NCI-H1694 (cell line): ENCODE data around the gene CSPG4.
"Not testable (repeated sequence)": the region's sequence is repeated elsewhere in the genome, so short reads cannot be mapped to it uniquely, and the experiment has no call there.

Experiments used
- DNase-seq: peaks from one replicate; lab custom pipeline; 2025; lab: John Stamatoyannopoulos, UW

CSPG4 gene

DNA sequence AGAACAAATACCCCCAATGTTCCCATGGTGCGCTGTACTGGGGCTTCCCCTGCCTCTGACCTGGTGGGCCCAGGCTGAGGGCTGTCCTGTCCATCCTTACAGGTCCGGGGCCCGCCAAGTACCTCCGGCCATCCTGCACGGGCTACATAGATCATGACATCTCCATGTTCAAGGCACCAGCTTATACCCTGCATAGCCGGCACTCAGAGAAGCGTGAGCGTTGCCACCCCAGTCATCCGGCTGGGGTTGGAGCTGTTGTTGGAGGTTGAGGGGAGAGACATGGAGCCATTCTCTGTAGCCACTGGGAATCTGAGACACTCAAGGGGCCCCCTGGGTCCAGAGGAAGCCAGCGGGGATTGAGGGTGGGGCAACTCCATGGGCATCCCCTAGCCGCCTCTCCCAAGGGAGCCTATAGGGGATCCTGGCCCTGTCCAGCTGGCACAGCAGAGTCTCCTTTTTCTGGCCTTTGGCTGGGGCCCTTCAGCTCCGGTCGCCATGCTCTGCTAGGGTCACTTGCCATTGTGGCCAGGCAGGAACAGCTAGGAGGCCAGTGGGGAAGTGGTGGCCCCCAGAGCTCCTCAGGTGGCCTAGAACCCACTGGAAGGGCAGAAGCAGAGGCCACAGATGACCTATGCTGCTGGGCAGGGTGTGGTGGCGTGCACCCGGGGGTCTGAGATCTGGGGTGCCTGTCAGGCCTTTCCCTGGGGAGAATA is 12.5 kb upstream of the CSPG4 start:
- DNase-seq, result no peak

DNA sequence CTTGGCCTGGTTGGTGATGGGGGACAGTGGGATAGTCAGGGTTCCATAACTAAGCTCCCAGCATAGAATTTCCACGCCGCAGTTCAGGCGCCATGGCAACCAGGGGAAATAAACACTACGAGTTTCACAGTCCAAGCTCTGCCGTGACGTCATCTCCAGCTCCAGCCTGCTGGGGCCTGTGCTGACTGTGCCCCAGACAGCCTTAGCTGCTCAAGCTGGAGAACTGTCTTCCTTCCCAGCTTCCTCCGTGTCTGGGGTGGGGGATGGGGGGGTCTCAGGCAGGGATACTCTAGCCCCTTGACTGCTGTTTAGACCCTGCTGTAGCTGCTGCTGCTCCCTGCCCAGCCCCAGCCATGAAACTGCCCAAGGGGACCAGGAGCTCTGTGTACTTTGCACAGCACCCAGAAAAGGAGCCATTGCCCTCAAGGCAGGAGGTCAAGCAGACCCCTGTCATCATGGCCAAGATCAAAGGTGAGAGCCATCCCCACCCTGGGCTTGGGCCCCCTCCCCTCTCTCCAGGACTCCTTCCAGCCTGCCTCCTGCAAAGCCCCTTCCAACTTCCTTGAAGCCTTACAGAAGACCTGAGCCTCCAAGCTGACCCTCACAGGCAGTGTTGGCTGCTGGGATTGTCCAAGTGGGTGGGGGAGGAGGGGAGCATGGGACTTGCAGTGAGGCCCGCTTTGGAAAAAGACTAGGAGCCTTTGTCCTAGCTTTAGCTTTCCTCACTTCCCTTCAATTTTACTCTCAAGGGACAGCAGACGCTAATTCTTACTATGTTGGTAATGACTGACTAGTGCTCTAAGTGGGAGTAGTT is 11.4 kb upstream of the CSPG4 start:
- peak; percentile 30 for DNase-seq

DNA sequence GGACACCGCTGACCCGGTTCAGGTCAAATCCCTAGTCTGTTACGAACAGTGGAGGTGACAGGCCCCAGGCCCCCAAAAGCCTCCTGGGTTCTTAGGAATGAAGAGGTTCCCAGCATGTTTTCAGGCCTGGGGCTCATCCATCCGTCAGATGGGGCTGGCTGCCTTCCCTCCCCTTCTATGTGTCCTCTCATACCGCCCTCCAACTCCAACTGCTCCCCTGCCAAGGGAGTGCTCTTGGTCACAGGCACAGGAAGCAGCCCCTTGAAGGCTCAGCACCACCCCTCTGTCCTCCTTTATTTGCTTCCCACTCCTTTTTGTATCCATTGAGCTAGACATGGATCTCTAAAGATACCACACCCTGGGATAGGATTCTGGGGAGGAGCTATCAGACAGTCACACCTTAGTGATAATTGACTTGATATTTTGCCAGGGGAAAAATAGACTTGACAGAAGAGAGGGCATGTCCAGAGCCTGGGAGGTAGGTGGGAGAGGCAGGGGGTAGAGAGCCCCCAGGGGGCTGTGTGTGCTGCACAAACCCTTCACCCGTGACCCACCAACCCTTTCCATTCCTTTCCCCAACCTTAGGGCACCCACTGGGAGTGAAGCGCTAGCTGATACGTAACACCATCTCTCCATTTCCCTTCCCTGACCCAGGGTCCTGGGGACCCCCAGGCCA is 10.7 kb upstream of the CSPG4 start:
- no peak for DNase-seq

DNA sequence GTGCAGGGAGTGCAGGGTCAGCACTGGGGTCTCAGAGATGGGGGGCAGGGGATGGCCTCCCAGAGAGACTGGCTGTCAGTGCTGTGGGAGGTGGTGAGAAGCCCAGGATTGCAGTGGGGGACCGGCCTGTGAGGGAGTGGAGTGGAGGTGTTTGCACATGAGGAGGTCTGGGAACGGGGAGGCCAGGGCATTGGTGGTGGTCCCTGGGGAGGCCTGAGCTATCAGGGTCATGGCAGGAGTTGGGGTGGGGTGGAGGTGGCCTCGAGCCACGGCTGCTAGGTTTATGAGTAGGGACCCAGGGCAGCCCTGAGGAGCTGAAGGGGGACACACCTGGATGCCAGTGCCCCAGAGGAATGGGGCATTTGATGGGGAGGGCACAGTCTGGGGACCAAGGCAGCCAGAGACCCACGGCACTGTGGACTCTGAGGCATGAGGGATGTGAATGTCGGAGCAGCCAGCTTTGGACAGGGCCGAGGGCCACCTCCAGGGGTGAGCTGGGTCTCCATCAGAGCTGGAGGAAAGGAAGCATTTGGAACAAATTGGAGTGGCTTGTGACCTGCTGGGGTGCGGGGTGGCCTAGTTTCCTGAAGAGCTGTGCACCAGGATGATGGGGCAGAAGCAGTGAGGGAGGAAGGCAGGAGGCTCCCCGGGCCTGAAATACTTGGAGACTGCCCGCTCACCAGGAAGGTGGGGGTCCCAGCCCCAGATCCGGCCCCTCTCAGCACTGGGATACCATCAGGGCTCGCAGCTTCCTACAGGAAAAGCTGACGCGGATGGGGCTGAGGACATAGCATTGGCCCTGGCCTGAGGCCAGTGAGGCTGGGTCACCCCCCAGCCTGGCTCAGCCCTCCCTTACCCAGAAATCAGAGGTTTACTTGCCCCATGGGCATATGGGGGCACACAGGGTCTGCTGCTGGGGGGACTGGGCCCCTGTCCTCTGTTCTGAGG is 9.5 kb upstream of the CSPG4 start:
- no peak for DNase-seq

DNA sequence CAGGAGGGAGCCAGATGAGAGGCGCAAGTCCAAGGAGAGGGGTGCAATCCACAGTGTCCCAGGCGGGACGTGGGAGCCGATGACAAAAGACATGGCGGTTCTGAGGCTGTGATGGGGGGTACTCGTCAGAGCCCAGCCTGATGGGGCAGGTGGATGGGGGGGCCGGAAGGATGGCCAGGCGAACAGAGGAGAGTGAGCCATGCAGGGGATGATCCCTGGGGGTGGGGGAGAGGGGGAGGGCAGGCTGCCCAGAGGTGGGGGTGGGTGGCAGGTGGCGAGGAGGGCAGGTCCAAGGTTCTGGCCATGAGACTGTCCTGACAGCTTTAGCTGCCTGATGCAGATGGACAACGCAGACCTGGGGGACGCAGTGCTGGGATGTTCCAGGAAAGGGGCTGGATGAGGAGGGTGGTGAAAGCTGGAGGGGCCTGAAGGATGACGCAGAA is 8.9 kb upstream of the CSPG4 start:
- DNase-seq, result no peak

DNA sequence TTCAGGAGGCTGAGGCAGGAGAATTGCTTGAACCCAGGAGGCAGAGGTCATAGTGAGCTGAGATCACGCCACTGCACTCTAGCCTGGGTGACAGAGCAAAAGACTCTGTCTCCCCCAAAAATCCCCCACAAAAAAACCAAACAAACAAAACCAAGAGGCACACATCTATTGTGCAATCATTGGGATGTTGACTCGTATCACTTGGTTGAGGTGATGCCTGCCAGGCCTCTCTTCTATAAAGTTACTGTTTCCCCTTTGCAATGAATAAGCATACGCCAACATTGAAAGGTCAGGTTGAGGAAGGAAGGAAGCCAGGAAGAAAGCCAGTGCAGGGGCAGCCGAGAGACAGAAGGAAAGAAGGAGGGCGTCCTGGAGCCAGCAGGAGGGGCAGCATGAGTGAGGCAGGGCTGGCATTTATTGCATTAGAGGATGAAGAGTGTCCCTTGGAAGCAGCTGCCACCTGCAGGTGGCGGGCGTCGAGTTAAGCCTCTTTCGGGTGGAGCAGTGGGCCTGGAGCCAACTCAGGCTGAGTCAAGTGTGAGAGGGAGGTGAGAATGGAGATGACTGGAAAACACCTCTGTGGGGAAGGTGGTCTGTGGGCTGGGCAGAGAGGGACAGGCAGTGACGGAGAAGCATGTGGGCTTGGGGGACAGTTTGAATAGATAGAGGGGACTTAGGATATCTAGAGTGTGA is 8.3 kb upstream of the CSPG4 start:
- DNase-seq, result peak; percentile 42

DNA sequence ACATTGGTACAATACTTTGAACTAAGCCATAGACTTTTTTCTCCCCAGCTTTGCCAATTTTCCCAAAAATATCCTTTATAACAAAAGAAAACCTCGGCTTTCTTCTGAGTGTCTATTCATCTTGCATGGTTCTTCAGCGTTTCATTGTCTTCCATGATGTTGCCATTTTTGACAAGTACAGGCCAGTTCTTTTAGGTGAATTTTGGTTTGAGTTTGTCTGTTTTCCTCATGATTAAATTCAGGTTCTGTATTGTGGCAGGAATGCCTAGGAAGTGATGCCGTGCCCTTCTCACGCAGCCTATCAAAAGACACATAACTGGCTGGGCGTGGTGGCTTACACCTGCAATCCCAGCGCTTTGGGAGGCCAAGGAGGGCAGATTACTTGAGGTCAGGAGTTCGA is 7.6 kb upstream of the CSPG4 start:
- no peak for DNase-seq

DNA sequence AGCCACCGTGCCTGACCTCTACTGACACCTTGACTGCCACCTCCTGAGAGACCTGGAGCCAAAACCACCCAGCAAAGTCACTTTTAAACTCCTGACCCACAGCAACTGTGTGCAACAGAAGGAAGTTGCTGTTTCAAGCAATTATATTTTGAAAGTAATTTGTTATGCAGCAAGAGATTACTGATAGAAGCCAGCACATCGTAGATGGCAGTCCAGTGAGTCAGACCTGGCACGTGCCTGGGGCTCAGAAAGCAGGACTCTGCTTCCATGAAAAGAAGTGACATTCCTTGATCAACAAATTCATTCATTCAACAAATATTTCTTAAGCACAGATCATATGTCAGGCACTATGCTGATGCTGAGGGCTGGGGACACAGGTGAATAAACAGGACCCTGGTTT is 5.7 kb upstream of the CSPG4 start:
- DNase-seq, result no peak

DNA sequence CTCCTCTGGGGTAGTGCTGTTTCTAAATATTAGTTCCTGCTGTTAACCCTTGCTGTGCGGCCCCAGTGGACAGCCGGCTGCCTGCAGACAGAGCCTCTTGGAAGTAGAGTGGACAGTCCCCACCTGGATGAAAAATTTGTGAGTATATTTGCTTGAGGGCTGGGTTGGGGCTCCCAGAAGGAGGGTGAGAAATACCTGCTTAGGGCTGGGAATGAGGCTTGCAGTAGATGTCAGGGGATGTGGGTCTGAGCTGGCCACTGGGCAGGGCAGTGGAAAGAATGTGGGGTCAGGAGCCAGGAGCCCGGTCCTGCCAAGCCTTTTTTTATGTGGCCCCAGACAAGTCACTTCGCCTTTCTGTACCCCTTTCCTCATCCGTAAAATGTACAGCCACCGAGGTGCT is 4.4 kb upstream of the CSPG4 start:
- not testable (repeated sequence) for DNase-seq

DNA sequence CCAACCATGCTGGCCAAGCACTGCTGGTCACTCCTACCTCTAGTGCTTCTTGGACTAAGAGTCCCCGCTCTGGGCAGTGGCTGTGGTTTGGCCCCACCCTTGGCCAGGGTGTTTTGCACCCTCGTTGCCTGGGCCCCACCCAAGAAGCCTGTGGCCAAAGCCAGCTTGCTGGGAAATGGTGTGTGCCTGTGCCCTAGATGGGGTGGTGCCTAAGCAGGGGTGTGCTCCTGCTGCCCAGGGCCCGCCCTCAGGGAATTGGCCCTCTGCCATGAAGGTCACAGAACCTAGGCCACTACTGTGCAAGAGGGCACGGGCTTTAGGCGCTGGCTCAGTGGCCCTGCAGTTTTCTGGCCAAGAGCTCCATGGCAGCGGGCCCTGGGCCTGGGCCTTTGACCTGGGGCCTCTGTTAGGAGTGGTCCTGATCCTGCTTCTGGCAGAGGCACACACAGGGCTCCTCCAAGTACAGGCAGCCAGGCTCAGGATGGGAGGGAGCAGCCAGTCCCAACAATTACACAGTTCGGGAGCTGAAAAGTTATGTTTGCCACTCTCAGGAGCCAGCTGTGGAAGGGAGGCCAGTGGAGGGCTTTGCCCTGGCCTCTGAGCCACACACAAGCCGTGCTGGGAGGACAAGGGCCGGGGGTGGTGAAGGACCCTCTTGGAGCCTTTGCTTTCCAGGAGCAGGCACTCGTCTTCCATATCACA is 3.8 kb upstream of the CSPG4 start:
- DNase-seq, result not testable (repeated sequence)

DNA sequence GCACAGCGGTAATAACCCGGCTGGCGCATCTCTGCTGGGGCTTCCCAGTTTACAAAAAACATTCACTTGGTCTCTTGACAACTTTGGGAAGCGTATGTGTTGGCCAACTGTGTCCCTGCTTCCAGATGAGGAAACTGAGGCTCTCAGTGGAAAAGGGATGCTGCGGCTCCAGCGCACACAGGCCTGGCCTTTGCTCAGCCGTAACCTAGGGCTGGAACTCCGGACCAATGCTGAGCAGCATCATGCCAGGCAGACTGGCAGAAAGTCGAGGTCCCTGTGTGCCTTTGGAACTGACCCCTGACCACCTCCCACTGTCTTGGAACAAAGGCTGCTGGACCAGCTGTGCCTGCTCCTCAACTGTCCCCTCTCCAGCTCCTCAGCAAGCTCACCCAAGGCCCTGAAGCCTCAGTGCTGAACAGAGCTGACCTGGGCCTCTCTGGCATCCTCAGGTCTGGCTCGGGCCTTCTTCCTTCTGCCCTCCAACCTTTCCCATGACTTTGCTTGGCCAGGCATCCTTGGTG is 2.7 kb upstream of the CSPG4 start:
- not testable (repeated sequence) for DNase-seq

DNA sequence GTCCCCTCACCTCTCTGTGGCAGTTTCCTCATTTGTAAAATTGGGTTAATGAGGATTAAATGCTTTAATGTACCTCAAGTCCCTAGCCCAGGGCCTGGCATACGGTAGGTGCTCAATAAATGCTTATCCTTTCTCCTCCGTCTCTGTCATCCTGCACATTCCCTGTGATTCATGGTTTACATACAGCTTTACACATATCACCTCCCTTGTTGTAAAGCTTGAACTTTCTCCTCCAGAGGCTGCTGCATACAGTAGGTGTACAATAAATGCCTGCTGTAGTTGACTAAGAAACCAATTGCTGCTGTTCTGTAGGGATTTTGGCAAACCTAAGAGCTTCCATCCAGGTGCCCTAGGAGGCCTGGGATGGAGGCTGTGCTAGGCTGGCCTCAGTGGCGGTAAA is 1.5 kb upstream of the CSPG4 start:
- no peak for DNase-seq

DNA sequence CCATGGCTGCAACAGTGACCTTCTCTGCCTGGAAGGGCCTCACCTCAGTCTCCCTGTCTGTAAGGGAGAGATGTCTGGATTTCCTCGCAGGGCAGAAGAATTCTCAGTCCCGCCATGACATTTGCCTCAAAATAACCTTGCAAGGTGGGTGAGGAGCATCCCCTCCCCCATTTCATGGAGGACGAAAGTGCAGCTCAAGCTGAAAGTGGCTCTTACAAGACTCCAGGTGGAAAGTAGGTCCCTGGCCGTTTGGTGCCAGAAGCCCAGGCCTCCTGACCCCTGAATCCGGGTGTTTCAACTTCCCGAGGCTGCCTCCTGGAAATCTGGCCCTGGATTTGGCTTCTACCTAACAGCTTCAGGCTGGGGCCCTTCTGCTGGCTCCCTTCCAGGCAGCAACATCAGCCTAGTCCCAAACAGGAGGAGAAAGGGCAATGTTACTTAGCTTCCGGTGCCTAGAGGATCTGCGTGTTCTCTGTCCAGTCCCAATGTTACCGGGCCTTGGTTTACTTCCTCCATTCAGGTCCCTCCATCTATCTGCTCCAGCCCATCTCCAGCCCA is 769 bp upstream of the CSPG4 start:
- peak; percentile 18 for DNase-seq

DNA sequence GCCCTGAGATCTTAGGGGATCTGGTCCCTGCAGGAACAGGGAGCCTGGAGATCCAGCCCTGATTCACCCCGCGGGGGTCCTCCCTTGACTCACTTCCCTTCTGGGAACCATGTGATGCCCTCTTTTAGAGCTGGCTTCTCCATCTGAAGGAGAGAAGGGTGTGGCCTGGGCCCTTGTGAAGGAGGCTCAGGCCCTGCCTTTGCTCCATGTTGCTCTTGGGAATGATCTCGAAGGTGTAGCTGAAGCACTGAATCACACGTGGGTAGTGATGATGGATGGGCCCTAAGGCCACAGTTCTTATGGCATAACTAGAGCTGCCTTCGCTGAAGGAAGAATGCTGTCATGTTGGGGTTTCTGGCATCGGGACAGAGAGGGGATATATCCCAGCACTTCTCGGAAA is 1.2 kb downstream of the CSPG4 start:
- not testable (repeated sequence) for DNase-seq

DNA sequence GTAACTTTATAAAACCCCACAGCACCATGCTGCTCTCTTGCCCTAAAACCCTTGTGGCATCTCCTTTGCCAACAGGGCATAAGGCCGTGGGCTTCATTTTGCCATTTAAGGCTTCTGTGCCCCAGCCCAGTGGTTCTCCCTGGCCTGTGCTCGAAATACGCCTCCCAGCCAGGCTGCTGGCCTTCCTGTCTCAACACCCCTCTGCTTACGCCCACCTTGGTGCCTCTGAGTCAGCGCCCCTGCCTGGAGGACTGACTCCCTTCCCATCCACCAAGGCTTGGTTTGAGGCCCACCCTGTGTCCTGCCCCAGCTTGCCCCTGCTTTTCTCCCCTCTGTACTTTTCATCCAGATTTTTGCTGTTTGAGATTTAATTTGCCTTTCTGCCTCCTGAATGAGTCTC is 1.8 kb downstream of the CSPG4 start:
- DNase-seq, result not testable (repeated sequence)

DNA sequence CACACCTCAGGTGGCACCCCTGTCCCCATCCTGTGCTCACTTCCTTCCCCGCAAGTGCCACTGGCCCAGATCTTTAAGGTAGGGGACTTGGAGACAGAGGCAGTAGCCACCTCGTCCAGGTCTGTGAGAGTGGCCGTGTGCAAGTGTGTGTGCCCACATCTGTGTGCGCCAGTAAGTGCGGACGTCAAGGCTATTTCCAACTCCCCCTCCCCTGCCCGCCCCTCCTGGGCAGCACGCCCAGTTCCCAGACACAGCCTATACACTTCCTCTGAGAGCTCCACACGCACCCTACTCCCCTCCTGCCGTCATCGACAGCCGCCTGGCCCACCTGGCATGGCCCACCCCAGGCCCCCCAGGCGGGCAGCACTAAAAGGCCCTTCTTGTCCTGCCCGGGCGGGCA is 3.2 kb downstream of the CSPG4 start:
- DNase-seq, result peak; percentile 23

DNA sequence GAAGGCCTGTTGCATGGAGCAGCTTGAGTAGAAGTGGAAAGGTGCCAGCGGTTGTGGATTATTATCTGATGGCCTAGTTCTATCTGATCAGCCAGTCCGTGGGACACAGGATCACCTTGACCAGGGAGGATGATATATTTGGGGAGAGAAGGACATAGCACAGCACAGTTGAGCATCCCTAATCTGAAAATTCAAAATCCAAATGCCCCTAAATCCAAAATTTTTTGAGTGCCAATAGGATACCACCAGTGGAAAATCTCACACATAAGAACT is 6.0 kb downstream of the CSPG4 start:
- no peak for DNase-seq

DNA sequence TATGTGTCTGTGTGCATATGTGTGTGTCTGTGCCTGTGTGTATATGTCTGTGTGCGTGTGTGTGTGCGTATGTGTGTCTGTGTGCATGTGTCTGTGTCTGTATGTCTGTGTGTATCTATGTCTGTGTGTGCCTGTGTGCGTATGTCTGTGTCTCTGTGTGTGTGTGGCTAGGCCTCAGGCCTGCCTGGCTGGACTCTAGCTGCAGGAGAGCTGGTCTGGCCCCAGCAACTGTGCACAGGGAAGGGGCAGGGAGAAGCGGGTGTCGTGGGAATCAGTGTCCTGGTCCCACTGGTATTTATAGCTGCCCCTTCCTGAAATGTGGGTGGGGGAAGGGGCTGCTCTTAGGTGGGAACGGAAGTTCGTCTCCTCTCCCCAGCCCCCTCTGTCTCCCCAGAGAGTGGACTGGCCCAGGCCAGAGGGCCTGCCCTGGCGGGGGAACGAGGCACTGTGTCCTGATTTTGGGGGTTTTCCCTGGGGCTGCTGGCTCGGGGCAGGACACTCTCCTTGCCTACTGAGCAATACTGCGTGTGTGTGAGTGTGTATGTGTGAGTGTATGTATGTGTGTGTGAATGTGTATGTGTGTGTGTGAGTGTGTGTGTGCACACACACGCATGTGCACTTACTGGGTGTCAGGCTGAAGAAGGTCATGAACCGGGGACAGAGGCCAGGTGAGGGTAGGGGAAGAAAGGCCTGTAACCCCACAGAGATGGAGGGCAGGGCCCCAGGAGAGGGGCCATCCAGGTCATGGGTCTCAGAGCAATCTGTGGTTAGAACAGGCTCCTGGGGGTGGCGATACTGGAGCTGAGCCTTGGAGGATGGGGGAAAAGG is 6.6 kb downstream of the CSPG4 start:
- DNase-seq, result no peak

DNA sequence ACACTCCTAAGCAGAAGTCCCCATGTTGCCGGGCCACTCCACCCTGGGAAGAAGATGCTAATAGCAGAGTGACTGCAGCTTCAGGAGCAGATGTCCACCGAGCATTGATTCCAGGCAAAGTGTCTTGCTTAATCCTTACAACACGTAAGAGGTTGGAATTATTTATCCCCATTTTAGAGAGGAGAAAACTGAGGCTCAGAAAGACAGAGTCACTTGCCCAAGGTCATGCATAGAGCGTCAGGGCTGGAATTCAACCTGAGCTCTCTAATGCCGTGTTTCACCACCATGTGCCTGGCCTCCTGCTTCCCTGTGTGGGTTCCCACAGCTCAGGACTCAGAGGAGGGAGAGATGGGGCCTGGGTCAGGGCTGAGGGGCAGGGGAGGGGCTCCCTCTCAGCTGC is 7.3 kb downstream of the CSPG4 start:
- not testable (repeated sequence) for DNase-seq
